ENCODE measurements around the gene TMED8.

Gene TMED8

GRCh38 chr14:77335576-77335975, 41.3 kb downstream of the TMED8 start:
- Mint-ChIP-seq H3K27ac (no peak overlapping the region), H3K4me3 (no peak overlapping the region), H3K27me3 (ENCODE audit: low read depth) (no peaks in the 10 kb centered on the region), H3K9me3 (no peaks in the 10 kb centered on the region), H3K36me3 (ENCODE audit: low read depth) (peaks cover 16% of the 10 kb centered on the region), H3K4me1 (peaks cover 12% of the 10 kb centered on the region)
- no peak for TF ChIP-seq CTCF (IDR thresholded peaks at IDR 0.05; ENCODE audit: unreplicated experiment in 3 of 3)

GRCh38 chr14:77329872-77330271, 47.0 kb downstream of the TMED8 start:
- Mint-ChIP-seq H3K27me3 (ENCODE audit: low read depth) (no peaks in the 10 kb centered on the region), H3K36me3 (ENCODE audit: low read depth) (no peaks in the 10 kb centered on the region), H3K4me1 (no peaks in the 10 kb centered on the region), H3K9me3 (no peaks in the 10 kb centered on the region), H3K4me3 (no peak overlapping the region), H3K27ac (no peak overlapping the region)
- TF ChIP-seq CTCF (IDR thresholded peaks at IDR 0.05; ENCODE audit: unreplicated experiment in 3 of 3) = no peak

- TF ChIP-seq CTCF (IDR thresholded peaks at IDR 0.05; ENCODE audit: unreplicated experiment in 3 of 3) = no peak
- H3K27ac Mint-ChIP-seq = no peak overlapping the region
- no peaks in the 10 kb centered on the region for H3K9me3 Mint-ChIP-seq
- peaks cover 3% of the 10 kb centered on the region for H3K4me1 Mint-ChIP-seq
- no peaks in the 10 kb centered on the region for H3K27me3 Mint-ChIP-seq (ENCODE audit: low read depth)
- no peaks in the 10 kb centered on the region for H3K36me3 Mint-ChIP-seq (ENCODE audit: low read depth)
- no peak overlapping the region for H3K4me3 Mint-ChIP-seq
Observed at GRCh38 chr14:77327111-77327510, 49.8 kb downstream of the TMED8 start.

GRCh38 chr14:77325746-77326094, 51.2 kb downstream of the TMED8 start:
- Mint-ChIP-seq H3K27me3 (ENCODE audit: low read depth) (no peaks in the 10 kb centered on the region), H3K27ac (no peak overlapping the region), H3K4me1 (peaks cover 7% of the 10 kb centered on the region), H3K4me3 (no peak overlapping the region), H3K9me3 (no peaks in the 10 kb centered on the region), H3K36me3 (ENCODE audit: low read depth) (no peaks in the 10 kb centered on the region)
- TF ChIP-seq CTCF (IDR thresholded peaks at IDR 0.05; ENCODE audit: unreplicated experiment in 3 of 3) = no peak

- Mint-ChIP-seq H3K4me1 (peaks cover 10% of the 10 kb centered on the region), H3K27me3 (ENCODE audit: low read depth) (no peaks in the 10 kb centered on the region), H3K9me3 (no peaks in the 10 kb centered on the region), H3K4me3 (no peak overlapping the region), H3K27ac (no peak overlapping the region), H3K36me3 (ENCODE audit: low read depth) (no peaks in the 10 kb centered on the region)
- TF ChIP-seq CTCF (IDR thresholded peaks at IDR 0.05; ENCODE audit: unreplicated experiment in 3 of 3) = no peak
Observed at GRCh38 chr14:77324816-77325745, 51.8 kb downstream of the TMED8 start.

GRCh38 chr14:77324289-77324688, 52.6 kb downstream of the TMED8 start:
- H3K27me3 Mint-ChIP-seq (ENCODE audit: low read depth) = no peaks in the 10 kb centered on the region
- H3K4me3 Mint-ChIP-seq = peak overlapping the region in 1 of 3 experiments; percentile 14
- TF ChIP-seq CTCF (IDR thresholded peaks at IDR 0.05; ENCODE audit: unreplicated experiment in 3 of 3) = no peak
- no peaks in the 10 kb centered on the region for H3K36me3 Mint-ChIP-seq (ENCODE audit: low read depth)
- no peak overlapping the region for H3K27ac Mint-ChIP-seq
- no peaks in the 10 kb centered on the region for H3K9me3 Mint-ChIP-seq
- H3K4me1 Mint-ChIP-seq = peaks cover 18% of the 10 kb centered on the region

Measured in nephron (organoid).